Effector CD8-positive, alpha-beta T cell (primary cell): ENCODE data around the gene DUSP16.
"Not testable (repeated sequence)": the region's sequence is repeated elsewhere in the genome, so short reads cannot be mapped to it uniquely, and the experiment has no call there.

Experiments
- DNase-seq: peaks from one replicate; lab custom pipeline; 2025; lab: John Stamatoyannopoulos, UW

DUSP16 gene

GRCh38 chr12:12498210-12498609 lies 64.5 kb downstream of the DUSP16 start:
- no peak for DNase-seq

DNA sequence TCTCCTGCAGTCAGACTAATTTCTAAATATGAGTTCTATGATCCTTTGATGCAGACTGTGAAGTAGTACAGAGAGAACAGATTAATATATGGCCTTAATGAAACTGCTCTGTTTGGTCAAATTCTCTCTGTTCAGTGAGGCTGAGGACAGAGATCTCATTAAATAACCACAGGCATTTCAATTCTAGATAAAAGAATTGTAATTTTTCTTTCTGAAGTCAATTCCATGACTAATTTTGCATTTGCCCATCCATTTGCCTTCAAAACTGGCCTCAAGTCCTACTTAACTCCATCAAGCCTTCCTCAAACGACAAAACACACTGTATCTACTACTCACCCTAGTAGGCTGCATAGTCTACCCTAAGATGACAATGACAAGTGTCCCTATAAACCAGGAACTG lies 67.1 kb downstream of the DUSP16 start:
- no peak for DNase-seq

GRCh38 chr12:12492547-12492946 lies 70.1 kb downstream of the DUSP16 start:
- no peak for DNase-seq

GRCh38 chr12:12491606-12492005 lies 71.1 kb downstream of the DUSP16 start:
- DNase-seq: no peak

- no peak for DNase-seq
Observed at GRCh38 chr12:12488823-12489550, 73.7 kb downstream of the DUSP16 start.

GRCh38 chr12:12488296-12488695 lies 74.4 kb downstream of the DUSP16 start:
- DNase-seq: no peak

- DNase-seq: no peak
Observed at GRCh38 chr12:12487490-12487889, 75.2 kb downstream of the DUSP16 start.

- no peak for DNase-seq
Observed at GRCh38 chr12:12486661-12487240, 75.9 kb downstream of the DUSP16 start.

DNA sequence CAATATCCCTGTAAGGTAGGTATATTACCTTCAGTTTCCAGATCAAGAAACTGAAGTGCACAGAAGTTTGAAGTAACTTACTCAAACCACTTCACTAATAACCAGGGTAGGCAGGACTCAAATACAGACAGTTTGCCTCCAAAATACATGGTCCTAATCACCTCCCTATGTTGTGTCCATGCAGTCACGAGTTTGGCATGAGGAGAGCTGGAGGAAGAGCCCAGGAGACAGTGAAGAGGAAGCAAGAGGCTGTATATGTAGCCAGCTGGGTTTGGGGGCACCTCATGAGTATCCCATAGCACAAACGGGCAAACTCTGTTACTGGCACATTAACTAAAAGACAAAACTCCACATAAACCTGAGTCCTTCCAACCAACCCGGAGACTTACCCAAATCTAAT lies 79.2 kb downstream of the DUSP16 start:
- no peak for DNase-seq

DNA sequence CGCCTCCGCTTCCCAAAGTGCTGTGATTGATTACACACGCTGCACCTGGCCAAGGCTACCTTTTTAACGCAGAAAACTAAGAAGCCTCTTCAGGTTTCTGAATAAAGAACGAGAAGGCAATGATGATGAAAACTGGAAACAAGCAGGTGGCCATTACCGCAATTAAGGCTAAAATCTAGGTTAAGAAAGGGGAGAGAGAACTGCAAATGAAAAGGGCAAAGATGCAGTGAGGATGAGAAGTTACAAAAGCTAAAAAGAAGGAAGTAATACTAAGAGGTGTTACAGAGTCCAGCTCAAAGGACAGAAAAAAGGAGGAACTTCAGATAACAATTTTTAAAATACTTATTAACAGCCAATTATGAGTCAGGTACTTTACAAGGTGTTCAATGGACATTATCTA lies 79.7 kb downstream of the DUSP16 start:
- no peak for DNase-seq

DNA sequence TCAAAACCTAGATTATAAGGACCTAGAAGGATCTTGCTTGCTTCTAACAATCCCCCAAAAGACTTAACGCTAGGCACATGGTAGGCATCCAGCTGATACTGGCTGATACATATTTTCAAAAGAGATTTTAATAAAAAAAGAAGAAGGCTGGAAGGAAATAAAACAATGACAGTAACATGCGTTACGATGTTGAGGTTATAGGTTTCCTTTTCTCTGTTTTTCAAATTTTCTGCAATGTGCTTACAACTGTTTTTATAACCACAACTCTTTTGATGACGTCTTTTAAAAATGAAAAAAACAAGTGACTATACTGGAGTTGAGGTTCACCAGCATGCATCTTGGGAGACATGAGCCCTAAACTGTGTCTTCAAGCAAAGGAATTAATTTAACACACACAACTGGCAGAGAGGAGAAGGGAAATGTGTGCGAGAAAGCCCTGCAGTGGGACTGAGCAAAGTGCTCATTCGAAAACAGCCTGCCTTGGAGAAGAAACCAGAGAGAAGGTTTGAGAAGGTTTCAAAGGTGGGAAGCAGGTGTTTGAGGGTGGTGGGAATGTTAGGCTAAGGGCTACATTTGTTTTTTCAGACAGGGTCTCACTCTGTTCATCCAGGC lies 80.4 kb downstream of the DUSP16 start:
- no peak for DNase-seq

GRCh38 chr12:12481631-12482030 lies 81.0 kb downstream of the DUSP16 start:
- DNase-seq: no peak

DNA sequence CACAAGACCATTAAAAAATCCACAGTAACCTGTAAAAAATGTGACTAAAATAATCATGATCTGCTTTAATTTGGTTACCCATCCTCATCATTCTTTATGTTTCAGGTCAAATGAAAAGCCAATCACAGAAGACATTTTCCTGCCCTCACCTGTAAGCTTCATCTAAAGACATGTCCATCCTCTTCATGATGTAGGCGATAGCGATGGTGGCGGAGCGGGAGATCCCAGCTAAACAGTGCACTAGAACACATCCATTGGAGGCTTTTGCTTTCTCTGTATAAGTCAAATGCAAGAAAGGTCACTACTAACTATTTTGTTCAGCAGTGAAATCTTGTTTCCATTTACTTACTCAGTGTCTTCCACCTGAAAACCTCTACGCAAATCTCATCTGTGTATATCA lies 82.6 kb downstream of the DUSP16 start:
- DNase-seq: no peak

DNA sequence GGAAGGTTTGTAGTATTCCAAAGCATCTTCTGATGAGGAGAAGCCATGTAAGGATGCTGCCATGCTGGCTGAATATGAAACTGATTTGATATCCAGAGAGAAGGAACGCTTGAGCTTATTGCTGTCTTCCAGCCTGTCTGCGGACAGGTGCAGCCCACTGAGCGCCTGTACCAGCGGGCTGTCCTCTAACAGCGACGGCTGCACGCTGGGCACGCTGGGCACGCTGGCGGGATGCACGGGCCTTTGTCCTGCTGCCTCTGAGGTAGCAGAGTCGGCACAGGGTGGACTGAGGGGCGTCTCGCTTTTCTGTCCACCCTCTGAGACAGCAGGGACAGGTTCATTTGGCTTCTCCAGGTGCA lies 85.2 kb downstream of the DUSP16 start:
- DNase-seq: no peak

DNA sequence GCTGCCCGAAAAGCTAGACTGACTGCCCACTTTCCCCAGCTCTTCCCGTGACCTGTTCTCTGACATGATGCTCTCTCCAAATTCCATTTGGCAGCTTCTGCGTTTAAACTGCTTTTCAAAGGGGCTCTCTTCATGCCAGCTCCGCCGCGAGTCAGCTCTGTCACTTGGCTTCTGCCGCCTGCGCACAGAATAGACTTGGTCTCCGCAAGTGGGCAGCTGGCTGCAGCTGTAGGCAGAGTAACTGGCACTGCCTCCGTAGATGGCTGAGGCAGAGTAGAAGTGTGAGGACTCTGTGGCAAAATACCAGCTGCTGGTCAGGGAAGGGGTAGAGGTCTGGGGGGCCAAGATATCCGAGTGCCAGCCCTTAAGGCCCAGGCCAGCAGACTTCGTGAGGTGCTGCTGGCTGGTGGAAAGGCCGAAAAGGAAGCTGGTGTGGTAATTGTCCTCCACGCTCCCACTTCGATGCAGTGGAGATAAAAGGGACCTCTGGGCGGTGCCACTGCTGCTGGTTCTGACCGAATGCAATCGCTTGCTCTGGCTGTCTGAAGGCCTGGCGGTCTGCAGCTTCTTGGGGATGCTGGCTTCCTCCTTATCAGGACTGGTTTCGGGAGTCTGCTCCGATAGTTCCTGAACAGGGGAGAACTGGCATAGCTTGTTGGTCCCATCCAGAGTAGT lies 85.7 kb downstream of the DUSP16 start:
- DNase-seq: no peak

DNA sequence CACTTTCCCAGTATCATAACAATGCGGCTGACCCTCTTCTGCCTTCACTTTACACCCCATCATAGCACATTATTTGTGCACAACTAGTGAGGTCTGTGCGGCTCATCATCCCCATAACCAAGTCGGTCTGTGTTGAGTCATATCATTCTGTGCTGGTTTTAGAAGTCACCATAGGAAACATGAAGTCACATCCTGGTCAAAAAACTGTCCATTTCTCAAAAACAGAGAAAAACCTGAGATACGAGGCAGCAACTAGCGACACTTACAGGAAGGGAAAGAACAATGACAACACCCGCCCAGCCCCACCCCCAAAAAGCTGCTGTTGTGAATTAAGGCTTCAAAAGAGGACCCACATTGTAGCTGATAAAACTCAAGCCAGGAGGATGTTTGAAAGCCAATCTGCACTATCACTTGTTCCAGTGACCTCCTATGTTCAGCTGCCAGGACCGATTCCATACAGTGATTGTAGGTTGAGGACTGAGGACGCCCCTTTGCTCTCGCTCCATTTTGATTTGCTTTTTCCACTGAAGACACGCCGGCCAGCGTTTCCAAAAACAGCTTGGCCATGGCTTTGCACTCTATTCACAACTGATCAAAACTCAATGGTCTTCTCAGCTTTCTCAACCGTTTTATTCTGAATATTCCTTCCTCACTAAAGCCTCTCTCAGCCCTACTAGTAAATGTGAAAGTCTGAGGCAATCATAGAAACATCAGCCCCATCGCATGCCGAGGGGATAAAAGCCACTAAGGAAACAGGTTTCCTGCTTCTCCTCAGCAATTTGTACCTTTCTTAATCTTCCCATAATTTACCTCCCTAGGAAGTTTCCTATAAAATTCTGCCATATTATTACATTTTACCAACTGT lies 87.5 kb downstream of the DUSP16 start:
- no peak for DNase-seq

DNA sequence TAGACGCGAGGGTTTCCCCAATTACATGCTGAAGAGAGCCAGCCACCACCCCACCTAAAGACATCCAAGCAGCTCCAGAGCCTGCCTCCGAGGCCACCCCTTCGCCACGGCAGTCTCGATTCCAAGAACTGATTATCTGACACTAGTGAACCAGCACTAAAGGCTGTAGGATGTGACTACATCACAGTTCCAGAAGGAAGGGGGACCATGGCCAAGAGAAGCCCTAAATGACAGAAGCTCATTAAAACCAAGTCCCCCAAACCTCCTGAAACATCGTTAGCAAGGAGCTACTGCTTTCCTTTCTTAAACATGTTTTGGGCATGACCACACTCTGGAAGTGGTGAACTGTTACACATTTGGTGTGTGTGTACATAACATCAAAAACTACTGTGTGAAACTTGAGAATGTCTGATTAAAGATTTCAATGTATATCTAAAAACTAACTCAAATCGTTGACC lies 88.2 kb downstream of the DUSP16 start:
- DNase-seq: no peak

DNA sequence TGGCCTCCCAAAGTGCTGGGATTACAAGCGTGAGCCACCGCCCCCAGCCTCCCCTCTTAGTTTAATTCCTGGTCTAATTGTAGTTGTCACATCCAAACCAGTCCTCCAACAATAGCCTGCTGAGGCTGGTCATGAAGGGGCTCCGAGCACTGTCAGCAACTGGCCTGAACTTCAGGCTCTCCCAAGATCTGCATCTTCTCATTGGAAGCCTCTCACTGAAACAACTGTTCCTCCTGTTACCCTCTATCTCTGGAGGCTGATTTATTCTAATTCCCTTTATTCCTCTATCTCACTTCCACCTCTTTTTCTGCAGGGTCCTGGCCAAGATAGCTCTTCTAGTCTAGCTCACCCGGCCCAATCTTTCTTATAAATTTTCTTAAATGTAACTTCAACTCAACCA lies 89.4 kb downstream of the DUSP16 start:
- no peak for DNase-seq

DNA sequence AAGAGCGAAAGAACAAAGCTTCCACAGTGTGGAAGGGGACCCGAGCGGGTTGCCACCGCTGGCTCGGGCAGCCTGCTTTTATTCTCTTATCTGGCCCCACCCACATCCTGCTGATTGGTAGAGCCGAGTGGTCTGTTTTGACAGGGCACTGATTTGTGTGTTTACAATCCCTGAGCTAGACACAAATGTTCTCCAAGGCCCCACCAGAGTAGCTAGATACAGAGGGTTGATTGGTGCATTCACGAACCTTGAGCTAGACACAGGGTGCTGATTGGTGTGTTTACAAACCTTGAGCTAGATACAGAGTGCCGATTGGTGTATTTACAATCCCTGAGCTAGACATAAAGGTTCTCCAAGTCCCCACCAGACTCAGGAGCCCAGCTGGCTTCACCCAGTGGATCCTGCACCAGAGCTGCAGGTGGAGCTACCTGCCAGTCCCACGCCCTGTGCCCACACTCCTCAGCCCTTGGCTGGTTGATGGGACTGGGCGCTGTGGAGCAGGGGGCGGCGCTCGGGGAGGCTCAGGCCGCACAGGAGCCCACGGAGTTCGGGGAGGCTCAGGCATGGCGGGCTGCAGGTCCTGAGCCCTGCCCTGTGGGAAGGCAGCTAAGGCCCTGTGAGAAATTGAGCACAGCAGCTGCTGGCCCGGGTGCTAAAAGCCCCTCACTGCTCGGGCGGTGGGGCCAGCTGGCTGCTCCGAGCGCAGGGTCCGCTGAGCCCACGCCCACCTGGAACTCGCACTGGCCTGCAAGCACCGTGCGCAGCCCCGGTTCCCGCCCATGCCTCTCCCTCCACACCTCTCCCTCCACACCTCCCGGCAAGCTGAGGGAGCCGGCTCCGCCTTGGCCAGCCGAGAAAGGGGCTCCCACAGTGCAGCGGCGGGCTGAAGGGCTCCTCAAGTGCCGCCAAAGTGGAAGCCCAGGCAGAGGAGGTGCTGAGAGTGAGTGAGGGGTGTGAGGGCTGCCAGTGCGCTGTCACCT lies 90.4 kb downstream of the DUSP16 start:
- not testable (repeated sequence) for DNase-seq

GRCh38 chr12:12470751-12471306 lies 91.8 kb downstream of the DUSP16 start:
- no peak for DNase-seq
